Activated gamma-delta T cell treated with anti-CD3 and anti-CD28 coated beads, Interleukin-2, amount 50 U/mL, for 16 hours (primary cell): Measurements from ENCODE around the gene ILK.
A peak's percentile ranks its signal among the peaks of the same experiment; 100 is the strongest.

ENCODE experiments used
- DNase-seq: peaks from one replicate; pipeline ENCODE4 v3.0.0-alpha.2; 2020; ENCODE audit warnings: low read depth

The ILK gene

GRCh38 chr11:6606471-6607189, 3.1 kb downstream of the ILK start:
- no peak for DNase-seq

GRCh38 chr11:6607190-6607795, 3.7 kb downstream of the ILK start:
- no peak for DNase-seq

GRCh38 chr11:6608011-6608410, 4.4 kb downstream of the ILK start:
- no peak for DNase-seq

GRCh38 chr11:6608726-6609501, 5.3 kb downstream of the ILK start:
- DNase-seq: no peak

- no peak for DNase-seq
Observed at GRCh38 chr11:6609502-6610015, 6.0 kb downstream of the ILK start.

GRCh38 chr11:6610591-6610990, 7.0 kb downstream of the ILK start:
- DNase-seq: no peak

- DNase-seq: no peak
Observed at GRCh38 chr11:6611092-6611962, 7.8 kb downstream of the ILK start.

GRCh38 chr11:6611963-6612212, 8.3 kb downstream of the ILK start:
- DNase-seq: no peak

- peak; percentile 91 for DNase-seq
Observed at GRCh38 chr11:6612213-6613041, 8.9 kb downstream of the ILK start, which contains the start of gene TAF10. Gene TAF10 (minus strand): TSS chr11:6612216. CDS start chr11:6612189, 27 bp downstream.

GRCh38 chr11:6613496-6613895, 9.9 kb downstream of the ILK start:
- no peak for DNase-seq

- DNase-seq: no peak
Observed at GRCh38 chr11:6614446-6614845, 10.9 kb downstream of the ILK start.

GRCh38 chr11:6615046-6615445, 11.5 kb downstream of the ILK start:
- no peak for DNase-seq

GRCh38 chr11:6615882-6616585, 12.5 kb downstream of the ILK start:
- DNase-seq: no peak

GRCh38 chr11:6616596-6617250, 13.1 kb downstream of the ILK start:
- DNase-seq: no peak

GRCh38 chr11:6617315-6617781, 13.8 kb downstream of the ILK start:
- no peak for DNase-seq

GRCh38 chr11:6618117-6619003, 14.8 kb downstream of the ILK start:
- DNase-seq: peak; percentile 41

- DNase-seq: peak; percentile 87
Observed at GRCh38 chr11:6619004-6619745, 15.6 kb downstream of the ILK start, which contains the start of gene TPP1. Gene TPP1 (minus strand): TSS chr11:6619422. CDS start chr11:6619400, 22 bp downstream.

- no peak for DNase-seq
Observed at GRCh38 chr11:6620636-6621035, 17.1 kb downstream of the ILK start.
